T-helper 1 cell treated with Interleukin-12 subunit alpha and Interleukin-12 subunit beta and Interleukin-4 antibody, amounts not matched to agents 30 ng/mL and 1 ng/mL, for 36 hours (primary cell): ENCODE data around the gene CTDSP1. TPM values are rescaled to one million over a fixed set of nuclear protein-coding genes. Genes with fewer than 3 reads are reported as not detected.

Experiments used
- intact Hi-C: fragments of 100-400 bp; cut with micrococcal nuclease; formaldehyde crosslinking; loops from one replicate; pipeline ENCODE4 v1.15.1; 2024
- total RNA-seq: library from RNA; stranded (reverse); gene quantifications from 2 replicates; pipeline ENCODE4 v1.2.3, GENCODE V29; 2022

Gene CTDSP1
- total RNA-seq, 1 donor from 2014 or later, result 145 TPM

DNA sequence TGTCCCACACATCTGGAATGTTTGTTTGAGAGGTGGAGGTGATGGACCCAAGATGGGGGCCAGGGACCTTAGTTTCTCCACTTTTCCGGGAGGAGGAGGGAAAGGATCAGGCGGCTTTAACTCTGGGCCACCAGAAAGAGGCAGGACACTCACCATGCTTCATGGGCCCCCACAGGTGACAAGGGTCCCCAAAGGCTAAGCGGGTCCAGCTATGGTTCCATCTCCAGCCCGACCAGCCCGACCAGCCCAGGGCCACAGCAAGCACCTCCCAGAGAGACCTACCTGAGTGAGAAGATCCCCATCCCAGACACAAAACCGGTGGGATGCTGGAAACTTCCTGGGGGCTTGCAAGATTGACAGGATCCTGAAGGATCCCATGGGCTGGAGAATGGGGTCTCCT lies 16.9 kb upstream of the CTDSP1 start:
- intact Hi-C loops, result no loop called here

DNA sequence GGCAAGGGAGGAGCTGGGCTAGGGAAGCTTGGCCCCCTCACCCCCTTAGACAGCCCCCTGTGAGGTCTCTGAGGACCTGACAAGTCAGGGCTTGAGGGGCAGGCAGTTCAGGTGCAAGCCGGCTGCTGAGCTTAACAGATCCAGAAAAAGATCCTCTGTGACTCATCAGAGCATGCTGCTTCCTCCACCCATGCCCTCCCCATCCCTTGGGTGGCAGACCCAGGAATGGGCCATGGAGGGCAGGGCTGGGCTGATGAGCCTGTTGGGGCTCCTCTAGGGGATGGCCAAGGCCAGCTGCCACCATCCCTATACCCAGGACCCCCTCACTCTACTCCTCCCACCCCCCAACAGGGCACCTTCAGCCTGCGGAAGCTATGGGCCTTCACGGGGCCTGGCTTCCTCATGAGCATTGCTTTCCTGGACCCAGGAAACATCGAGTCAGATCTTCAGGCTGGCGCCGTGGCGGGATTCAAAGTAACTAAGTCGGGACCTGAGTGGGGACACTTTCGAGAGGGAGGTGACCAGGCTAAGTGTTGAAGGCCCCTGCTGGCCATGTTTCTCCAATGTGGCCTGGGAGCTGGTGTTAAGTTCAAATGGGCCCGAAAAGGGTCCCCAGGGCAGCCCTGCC lies 15.7 kb upstream of the CTDSP1 start:
- intact Hi-C loops, result no loop called here

DNA sequence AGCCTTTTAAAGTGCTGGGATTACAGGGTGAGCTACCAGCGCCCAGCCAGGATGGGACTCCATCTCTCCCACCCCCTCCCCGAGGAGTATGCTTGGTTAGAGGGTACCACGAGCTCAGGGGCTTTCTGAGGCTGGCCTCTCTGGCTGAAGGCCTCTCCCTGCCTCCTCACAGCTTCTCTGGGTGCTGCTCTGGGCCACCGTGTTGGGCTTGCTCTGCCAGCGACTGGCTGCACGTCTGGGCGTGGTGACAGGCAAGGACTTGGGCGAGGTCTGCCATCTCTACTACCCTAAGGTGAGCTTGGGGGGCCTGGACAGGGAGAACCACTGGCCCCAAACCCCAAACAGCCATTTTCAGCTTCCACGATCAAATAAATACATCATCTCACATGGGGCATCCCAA lies 14.7 kb upstream of the CTDSP1 start:
- intact Hi-C loops, result no loop called here

DNA sequence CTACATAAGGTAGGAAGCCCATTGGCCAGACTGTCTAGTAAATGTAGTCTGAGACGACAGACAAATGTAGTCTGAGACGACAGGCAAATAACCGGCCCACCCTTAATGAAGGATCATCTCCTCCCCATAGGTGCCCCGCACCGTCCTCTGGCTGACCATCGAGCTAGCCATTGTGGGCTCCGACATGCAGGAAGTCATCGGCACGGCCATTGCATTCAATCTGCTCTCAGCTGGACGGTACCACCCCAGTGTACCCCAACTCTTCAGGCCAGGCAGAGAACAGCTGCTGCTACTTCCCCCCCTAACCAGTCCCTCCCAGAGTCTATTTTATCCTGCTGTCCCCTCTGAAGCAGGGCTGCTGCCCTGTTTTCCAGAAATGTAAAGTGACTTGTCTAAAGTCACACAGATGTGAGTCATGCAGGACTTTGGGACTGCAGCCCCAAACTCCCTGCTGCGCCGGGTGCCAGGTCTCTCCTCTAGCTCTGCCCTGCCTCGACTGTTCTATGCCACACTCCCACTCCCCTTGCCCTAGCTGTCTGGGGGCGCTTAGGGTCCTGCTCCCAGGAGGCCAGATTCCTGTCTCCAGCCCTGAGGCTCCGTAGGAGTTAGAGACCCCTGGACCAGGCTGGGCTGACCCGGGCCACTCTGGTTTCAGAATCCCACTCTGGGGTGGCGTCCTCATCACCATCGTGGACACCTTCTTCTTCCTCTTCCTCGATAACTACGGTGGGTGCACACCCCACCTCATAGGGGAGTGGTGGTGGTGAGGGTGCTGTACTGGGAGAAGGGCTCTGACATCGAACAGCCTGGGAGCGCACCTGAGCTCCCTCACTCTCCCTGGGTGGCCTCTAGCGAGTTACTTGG lies 12.9 kb upstream of the CTDSP1 start:
- intact Hi-C loops, result no loop called here

DNA sequence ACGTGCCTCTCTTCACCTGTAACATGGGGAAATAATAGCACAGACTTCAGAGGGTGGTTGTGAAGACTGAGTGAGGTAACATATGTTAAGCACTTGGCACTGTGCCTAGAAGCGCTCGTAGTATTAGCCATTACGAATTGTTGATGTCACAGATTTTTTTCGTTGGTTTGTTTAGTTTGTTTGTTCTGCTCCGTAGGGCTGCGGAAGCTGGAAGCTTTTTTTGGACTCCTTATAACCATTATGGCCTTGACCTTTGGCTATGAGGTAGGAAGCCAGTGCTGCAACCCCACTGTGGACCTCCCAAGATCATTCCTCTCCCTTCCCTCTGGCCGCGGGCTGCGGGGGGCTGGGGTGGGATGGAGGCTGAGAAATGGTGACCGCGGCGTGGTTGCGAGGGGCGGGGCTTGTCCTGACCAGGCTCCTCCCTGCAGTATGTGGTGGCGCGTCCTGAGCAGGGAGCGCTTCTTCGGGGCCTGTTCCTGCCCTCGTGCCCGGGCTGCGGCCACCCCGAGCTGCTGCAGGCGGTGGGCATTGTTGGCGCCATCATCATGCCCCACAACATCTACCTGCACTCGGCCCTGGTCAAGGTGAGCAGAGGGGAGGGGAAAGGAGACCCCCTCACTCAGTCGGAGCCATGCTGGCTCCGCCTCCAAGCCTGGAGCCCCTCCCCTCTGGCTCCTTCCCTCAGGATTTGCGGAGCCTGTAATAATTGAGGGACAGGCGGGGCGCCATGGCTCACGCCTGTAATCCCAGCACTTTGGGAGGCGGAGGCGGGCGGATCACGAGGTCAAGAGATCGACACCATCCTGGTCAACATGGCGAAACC lies 12.1 kb upstream of the CTDSP1 start:
- intact Hi-C loops, result no loop called here

DNA sequence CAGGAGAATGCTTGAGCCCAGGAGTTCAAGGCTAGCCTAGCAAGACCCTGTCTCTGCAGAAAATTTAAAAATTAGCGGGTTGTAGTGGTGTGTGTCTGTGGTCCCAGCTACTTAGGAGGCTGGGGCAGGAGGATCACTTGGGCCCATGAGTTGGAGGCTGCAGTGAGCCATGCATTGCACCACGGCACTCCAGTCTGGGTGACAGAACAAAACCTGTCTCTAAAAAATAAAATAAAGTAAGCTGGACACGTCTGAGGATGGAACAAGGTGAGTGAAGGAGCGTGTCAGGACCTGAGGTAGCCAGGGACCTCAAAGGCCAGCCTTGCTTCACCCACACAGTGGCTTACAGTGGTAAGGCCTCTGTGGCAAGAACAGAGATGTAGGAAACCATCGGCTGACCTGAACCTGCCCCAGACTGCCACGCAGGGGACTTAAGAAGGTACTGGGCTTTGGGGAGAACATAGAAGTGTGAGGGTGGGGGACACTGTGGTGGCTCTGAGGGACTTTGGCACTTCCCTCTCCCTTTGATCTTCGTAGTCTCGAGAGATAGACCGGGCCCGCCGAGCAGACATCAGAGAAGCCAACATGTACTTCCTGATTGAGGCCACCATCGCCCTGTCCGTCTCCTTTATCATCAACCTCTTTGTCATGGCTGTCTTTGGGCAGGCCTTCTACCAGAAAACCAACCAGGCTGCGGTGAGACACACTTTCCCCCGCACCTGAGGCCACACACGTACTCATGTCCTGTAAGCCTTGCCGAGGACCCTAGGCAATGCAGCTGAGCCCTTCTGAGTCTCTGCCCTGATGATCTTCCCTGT lies 10.1 kb upstream of the CTDSP1 start:
- intact Hi-C loops, result no loop called here

GRCh38 chr2:218391202-218391601 lies 8.5 kb upstream of the CTDSP1 start:
- intact Hi-C loops, result no loop called here

DNA sequence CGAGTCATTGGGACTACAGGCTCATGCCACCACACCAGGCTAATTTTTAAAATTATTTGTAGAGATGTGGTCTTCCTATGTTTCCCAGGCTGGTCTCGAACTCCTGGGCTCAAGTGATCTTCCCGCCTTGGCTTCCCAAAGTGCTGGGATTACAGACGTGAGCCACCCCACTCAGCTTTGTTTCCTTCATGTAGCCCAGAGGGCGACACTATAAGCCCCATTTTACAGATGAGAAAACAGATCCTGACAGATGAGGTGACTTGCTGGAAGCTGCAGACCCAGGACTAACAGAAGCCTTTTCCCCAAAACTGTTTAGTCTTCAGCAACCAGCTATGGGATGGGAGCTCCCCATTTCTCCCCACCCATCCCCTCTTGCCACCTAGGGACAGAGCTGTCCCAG lies 7.2 kb upstream of the CTDSP1 start:
- intact Hi-C loops, result no loop called here

- intact Hi-C loops, result no loop called here
Observed at GRCh38 chr2:218392891-218393462, 6.7 kb upstream of the CTDSP1 start.

DNA sequence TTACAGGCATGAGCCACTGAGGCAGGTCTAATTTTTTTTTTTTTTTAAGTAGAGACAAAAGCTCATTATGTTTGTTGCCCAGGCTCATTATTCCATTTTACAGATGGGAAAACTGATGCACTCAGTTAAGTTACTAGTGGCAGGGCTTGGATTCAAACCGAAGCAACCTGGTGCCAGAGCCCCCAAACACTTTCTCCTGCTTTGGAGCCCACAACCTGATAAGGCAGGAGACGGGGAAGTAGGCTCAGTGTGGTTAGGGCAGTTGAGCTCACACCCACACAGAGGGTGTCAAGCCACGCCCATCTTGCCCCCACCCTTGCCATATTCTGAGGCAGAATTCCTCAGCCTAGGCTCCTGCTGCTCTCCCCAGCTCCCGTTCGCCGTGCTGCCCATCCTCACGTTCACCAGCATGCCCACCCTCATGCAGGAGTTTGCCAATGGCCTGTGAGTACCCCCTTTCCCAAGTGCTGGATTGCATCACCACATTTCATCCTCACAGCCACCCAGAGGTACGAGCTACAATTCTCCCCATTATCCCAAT lies 5.8 kb upstream of the CTDSP1 start:
- intact Hi-C loops, result no loop called here

DNA sequence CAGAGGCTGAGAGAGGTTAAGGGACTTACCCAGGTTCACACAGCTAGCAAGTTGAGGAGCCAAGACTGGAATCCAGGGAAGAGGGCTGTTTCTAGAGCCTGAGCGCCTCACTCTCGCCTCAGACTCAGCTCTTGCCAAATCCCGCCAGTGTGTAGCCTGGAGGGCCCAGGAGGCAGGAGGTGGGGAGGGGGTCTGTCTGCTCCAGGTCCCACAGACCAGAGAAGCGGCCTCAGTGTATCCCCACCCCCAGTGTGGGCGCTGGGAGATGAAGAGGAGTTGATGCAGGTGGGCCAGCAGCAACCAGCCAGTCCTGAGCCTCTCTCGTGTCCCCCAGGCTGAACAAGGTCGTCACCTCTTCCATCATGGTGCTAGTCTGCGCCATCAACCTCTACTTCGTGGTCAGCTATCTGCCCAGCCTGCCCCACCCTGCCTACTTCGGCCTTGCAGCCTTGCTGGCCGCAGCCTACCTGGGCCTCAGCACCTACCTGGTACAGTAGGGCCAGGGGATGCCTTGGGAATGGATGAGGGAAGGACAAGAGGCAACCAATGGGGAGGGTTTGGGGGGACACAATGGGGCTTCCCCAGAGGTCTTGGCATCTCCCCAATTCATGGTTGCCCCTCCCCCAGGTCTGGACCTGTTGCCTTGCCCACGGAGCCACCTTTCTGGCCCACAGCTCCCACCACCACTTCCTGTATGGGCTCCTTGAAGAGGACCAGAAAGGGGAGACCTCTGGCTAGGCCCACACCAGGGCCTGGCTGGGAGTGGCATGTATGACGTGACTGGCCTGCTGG lies 5.2 kb upstream of the CTDSP1 start:
- intact Hi-C loops, result loop anchor here (5.0 kb wide), 3 partner anchors 768 to 1148 kb away; partner anchors contain the start of genes CHPF, CNPPD1, NHEJ1 and RETREG2

DNA sequence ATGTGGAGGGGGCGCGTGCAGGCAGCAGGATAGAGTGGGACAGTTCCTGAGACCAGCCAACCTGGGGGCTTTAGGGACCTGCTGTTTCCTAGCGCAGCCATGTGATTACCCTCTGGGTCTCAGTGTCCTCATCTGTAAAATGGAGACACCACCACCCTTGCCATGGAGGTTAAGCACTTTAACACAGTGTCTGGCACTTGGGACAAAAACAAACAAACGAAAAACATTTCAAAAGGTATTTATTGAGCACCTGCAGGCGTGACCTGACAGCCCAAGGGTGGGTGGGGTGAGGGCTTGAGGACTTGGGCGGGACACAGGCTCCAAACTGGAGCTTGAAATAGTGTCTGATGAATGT lies 4.6 kb upstream of the CTDSP1 start:
- intact Hi-C loops, result loop anchor here (5.0 kb wide), 3 partner anchors 767 to 1147 kb away; partner anchors contain the start of genes CHPF, CNPPD1, NHEJ1 and RETREG2

- intact Hi-C loops, result loop anchor here (5.0 kb wide), 3 partner anchors 767 to 1147 kb away; partner anchors contain the start of genes CHPF, CNPPD1, NHEJ1 and RETREG2
Observed at GRCh38 chr2:218395456-218395825, 4.2 kb upstream of the CTDSP1 start.

GRCh38 chr2:218395826-218396687 lies 3.6 kb upstream of the CTDSP1 start:
- intact Hi-C loops, result loop anchor here (1.0 to 5.0 kb wide), 20 partner anchors 10 to 1703 kb away; partner anchors contain the start of genes AAMP, ANKZF1, ATG9A and BCS1L

DNA sequence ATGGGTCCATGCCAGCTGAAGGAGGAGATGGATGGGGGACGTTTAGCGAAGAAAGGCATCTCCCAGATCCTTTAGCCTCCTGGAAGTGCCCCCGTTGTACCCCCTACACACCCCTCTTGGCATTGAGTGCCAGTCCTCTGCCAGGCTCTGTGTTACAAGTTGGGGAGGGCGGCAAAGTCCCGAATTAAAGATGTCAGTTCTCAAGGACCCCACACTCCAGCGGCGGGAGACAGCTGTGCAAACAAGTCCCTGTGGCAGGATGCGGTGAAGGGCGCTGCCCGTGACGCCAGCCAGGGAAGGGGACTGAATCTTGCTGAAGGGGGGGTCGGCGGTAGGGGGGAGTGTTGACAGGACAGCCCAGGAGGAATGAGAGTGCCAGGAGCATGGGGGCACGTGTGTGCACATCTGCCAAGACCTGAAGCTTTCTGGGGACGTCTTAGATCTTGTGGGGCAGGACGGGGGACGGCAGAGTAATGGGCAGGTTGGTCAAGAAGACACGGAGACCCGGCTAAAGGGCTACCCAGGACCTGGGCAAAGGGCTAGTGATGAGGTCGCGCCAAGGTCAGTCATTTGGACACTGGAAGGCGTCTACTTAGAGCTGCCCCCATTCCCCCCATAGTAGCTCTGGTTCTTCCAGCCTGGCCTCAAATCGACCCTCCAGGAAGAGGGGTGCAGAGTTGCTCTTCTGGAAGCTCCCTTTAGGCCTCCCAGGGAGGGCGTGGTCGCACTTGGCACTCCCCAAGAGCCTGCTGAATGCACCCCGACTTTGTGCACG lies 2.8 kb upstream of the CTDSP1 start:
- intact Hi-C loops, result loop anchor here (1.0 to 5.0 kb wide), 21 partner anchors 9 to 1704 kb away; partner anchors contain the start of genes AAMP, ANKZF1, ATG9A and BCS1L

DNA sequence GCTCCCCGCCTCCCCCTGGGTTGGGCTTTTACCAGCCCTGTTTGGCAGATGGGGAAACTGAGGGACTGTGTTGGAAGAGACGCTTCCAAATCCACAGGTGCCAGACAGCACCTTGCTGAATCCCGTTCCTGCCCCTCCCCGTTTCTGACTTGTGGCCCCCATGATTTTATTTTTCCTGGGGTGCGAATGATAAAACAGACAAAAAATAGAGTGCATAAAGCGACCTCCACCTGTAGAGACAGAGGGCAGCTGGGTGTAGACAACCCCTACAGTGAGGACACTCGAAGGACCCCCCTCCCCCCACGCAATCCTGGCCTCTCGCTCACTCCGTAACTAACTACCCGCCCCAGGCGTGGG lies 2.2 kb upstream of the CTDSP1 start:
- intact Hi-C loops, result loop anchor here (1.0 to 5.0 kb wide), 11 partner anchors 31 to 1705 kb away; partner anchors contain the start of genes ANKZF1, ATG9A, CATIP and CHPF

- intact Hi-C loops, result loop anchor here (1.0 to 5.0 kb wide), 12 partner anchors 31 to 1705 kb away; partner anchors contain the start of genes ANKZF1, ATG9A, CATIP and CHPF
Observed at GRCh38 chr2:218397820-218398436, 1.7 kb upstream of the CTDSP1 start.
